Activated B cell treated with CpG ODN at 0.5 μM for 24 hours (primary cell): Measurements from ENCODE around the gene CREG1. TPM values are rescaled to one million over a fixed set of nuclear protein-coding genes. Genes with fewer than 3 reads are reported as not detected.
A peak's percentile ranks its signal among the peaks of the same experiment; 100 is the strongest.

Source experiments
- ATAC-seq: fragments of 200-7000 bp; cut with Tn5 transposase; one replicate; pipeline ENCODE4 v1.10.0; 2021; ENCODE audit warnings: low read depth, mild to moderate bottlenecking, moderate library complexity
- CTCF ChIA-PET: fragments of 350-600 bp; sonication (Branson Sonifier 250); formaldehyde crosslinking; loops from one replicate; lab custom pipeline; 2021; ENCODE audit warnings: antibody characterized with exemption; lab: Charles Lee
- POLR2A ChIA-PET: fragments of 350-600 bp; sonication (Branson Sonifier 250); formaldehyde crosslinking; loops from one replicate; lab custom pipeline; 2021; ENCODE audit warnings: antibody characterized with exemption; lab: Charles Lee
- DNase-seq: peaks from one replicate; pipeline ENCODE4 v3.0.0; 2022
- H3K27ac Mint-ChIP-seq: one replicate; pipeline ENCODE4 v1.8.0; 2020; ENCODE audit warnings: mixed read lengths
- H3K27me3 Mint-ChIP-seq: one replicate; pipeline ENCODE4 v1.8.0; 2021; ENCODE audit warnings: mixed read lengths
- H3K36me3 Mint-ChIP-seq: one replicate; pipeline ENCODE4 v1.8.0; 2021; ENCODE audit warnings: low read depth, mixed read lengths
- H3K4me1 Mint-ChIP-seq: one replicate; pipeline ENCODE4 v1.8.0; 2021; ENCODE audit warnings: mixed read lengths
- H3K4me3 Mint-ChIP-seq: one replicate; pipeline ENCODE4 v1.8.0; 2020; ENCODE audit warnings: mild to moderate bottlenecking, mixed read lengths
- H3K9me3 Mint-ChIP-seq: one replicate; pipeline ENCODE4 v1.8.0; 2020; ENCODE audit warnings: mixed read lengths
- CTCF ChIP-seq: fragments of 200-600 bp; IDR thresholded peaks from one replicate; pipeline ENCODE4 v1.8.0; 2022; ENCODE audit warnings: antibody characterized with exemption, mild to moderate bottlenecking
- intact Hi-C: fragments of 100-400 bp; cut with micrococcal nuclease; formaldehyde crosslinking; loops from one replicate; pipeline ENCODE4 v1.15.1; 2024
- total RNA-seq: library from RNA; stranded (reverse); gene quantifications from 2 replicates; pipeline ENCODE4 v1.2.3, GENCODE V29; 2022

Gene CREG1
- total RNA-seq, 1 donor from 2014 or later: 3.1 TPM

GRCh38 chr1:167538657-167539056 lies 14.9 kb downstream of the CREG1 start:
- Mint-ChIP-seq H3K4me3 (no peak overlapping the region), H3K36me3 (peaks cover 2% of the 10 kb centered on the region), H3K9me3 (no peaks in the 10 kb centered on the region), H3K4me1 (peaks cover 19% of the 10 kb centered on the region), H3K27ac (no peak overlapping the region), H3K27me3 (no peaks in the 10 kb centered on the region)
- no peak for ATAC-seq
- ChIA-PET CTCF (interaction anchor here (1.1 kb wide), 1 partner anchor 15 kb away, joined by 3 read pairs; the partner anchor contains the start of gene CREG1), POLR2A (no interaction called here)
- intact Hi-C loops: no loop called here
- no peak for DNase-seq
- TF ChIP-seq CTCF: no peak

- Mint-ChIP-seq H3K4me3 (no peak overlapping the region), H3K9me3 (no peaks in the 10 kb centered on the region), H3K36me3 (no peaks in the 10 kb centered on the region), H3K27me3 (no peaks in the 10 kb centered on the region), H3K4me1 (peaks cover 4% of the 10 kb centered on the region), H3K27ac (no peak overlapping the region)
- POLR2A ChIA-PET: no interaction called here
- intact Hi-C loops: loop anchor here (1.0 to 5.0 kb wide), 6 partner anchors 77 to 622 kb away; no protein-coding TSS in a partner anchor
- DNase-seq (peak; percentile 36), ATAC-seq (peak; percentile 78)
- no peak for TF ChIP-seq CTCF
- CTCF ChIA-PET: interaction anchor here (0.7 to 5.7 kb wide), 37 partner anchors 13 to 625 kb away, joined by 3 to 54 read pairs (median 6); partner anchors contain the start of genes CREG1 and POU2F1
Observed at GRCh38 chr1:167533851-167534300, 19.7 kb downstream of the CREG1 start.

GRCh38 chr1:167532964-167533824 lies 20.4 kb downstream of the CREG1 start:
- no peaks in the 10 kb centered on the region for H3K36me3 Mint-ChIP-seq
- intact Hi-C loops: loop anchor here (1.0 to 5.0 kb wide), 6 partner anchors 76 to 621 kb away; no protein-coding TSS in a partner anchor
- H3K27ac Mint-ChIP-seq: no peak overlapping the region
- TF ChIP-seq CTCF: no peak
- H3K27me3 Mint-ChIP-seq: no peaks in the 10 kb centered on the region
- ChIA-PET CTCF (interaction anchor here (0.7 to 5.7 kb wide), 32 partner anchors 9 to 623 kb away, joined by 3 to 54 read pairs (median 4); partner anchors contain the start of gene POU2F1), POLR2A (no interaction called here)
- H3K4me3 Mint-ChIP-seq: no peak overlapping the region
- DNase-seq (no peak), ATAC-seq (no peak)
- no peaks in the 10 kb centered on the region for H3K9me3 Mint-ChIP-seq
- H3K4me1 Mint-ChIP-seq: no peaks in the 10 kb centered on the region

GRCh38 chr1:167532375-167532774 lies 21.2 kb downstream of the CREG1 start:
- intact Hi-C loops: loop anchor here (5.0 kb wide), 2 partner anchors 75 to 620 kb away; no protein-coding TSS in a partner anchor
- no peak for DNase-seq
- Mint-ChIP-seq H3K9me3 (no peaks in the 10 kb centered on the region), H3K27me3 (no peaks in the 10 kb centered on the region), H3K27ac (no peak overlapping the region), H3K4me1 (no peaks in the 10 kb centered on the region), H3K36me3 (no peaks in the 10 kb centered on the region), H3K4me3 (no peak overlapping the region)
- ChIA-PET POLR2A (no interaction called here), CTCF (interaction anchor here (0.7 to 5.7 kb wide), 22 partner anchors 10 to 474 kb away, joined by 3 to 54 read pairs (median 7); partner anchors contain the start of genes CREG1 and POU2F1)
- TF ChIP-seq CTCF: no peak
- no peak for ATAC-seq
